KMS-11 (cell line): ENCODE results near the gene ILDR2.
A peak's percentile ranks its signal among the peaks of the same experiment; 100 is the strongest.

Experiments
- H2AFZ ChIP-seq: fragments of 200-600 bp; sonication (generic); 2 replicates; pipeline ENCODE4 v1.6.1; 2016; ENCODE audit warnings: antibody characterized with exemption, mixed run types, low read depth
- H3K27ac ChIP-seq: fragments of 200-600 bp; sonication (generic); 2 replicates; pipeline ENCODE4 v1.6.1; 2016; ENCODE audit warnings: mild to moderate bottlenecking, mixed run types
- H3K27me3 ChIP-seq: fragments of 200-600 bp; sonication (generic); 2 replicates; pipeline ENCODE4 v1.6.1; 2017; ENCODE audit warnings: mild to moderate bottlenecking, low read depth, mixed run types, moderate library complexity; ENCODE audit not compliant: insufficient read depth
- H3K36me3 ChIP-seq: fragments of 200-600 bp; sonication (generic); 2 replicates; pipeline ENCODE4 v1.6.1; 2017; ENCODE audit warnings: mild to moderate bottlenecking, mixed run types; ENCODE audit not compliant: insufficient read depth
- H3K4me1 ChIP-seq: fragments of 200-600 bp; sonication (generic); 2 replicates; pipeline ENCODE4 v1.6.1; 2016; ENCODE audit warnings: mild to moderate bottlenecking, low read depth, mixed run types; ENCODE audit not compliant: poor library complexity, severe bottlenecking
- H3K4me2 ChIP-seq: fragments of 200-600 bp; sonication (generic); 2 replicates; pipeline ENCODE4 v1.7.0; 2016; ENCODE audit warnings: mild to moderate bottlenecking, mixed run types
- H3K4me3 ChIP-seq: fragments of 200-600 bp; sonication (generic); IDR thresholded peaks from 2 replicates; pipeline ENCODE4 v1.6.1; 2017; ENCODE audit warnings: low read depth, low read length, mixed read lengths; ENCODE audit not compliant: insufficient read depth
- H3K79me2 ChIP-seq: fragments of 200-600 bp; sonication (generic); 2 replicates; pipeline ENCODE4 v1.6.1; 2016; ENCODE audit warnings: low read depth, mixed run types; ENCODE audit not compliant: insufficient read depth
- H3K9ac ChIP-seq: fragments of 200-600 bp; sonication (generic); 2 replicates; pipeline ENCODE4 v1.6.1; 2016; ENCODE audit warnings: mild to moderate bottlenecking, mixed run types
- H4K20me1 ChIP-seq: fragments of 200-600 bp; sonication (generic); 2 replicates; pipeline ENCODE4 v1.6.1; 2016; ENCODE audit warnings: mild to moderate bottlenecking, mixed run types; ENCODE audit not compliant: insufficient read depth
- TF ChIP-seq, protein P1 (sequence below): fragments of 200-600 bp; sonication (generic); conservative IDR thresholded peaks from 2 replicates; pipeline ENCODE4 v1.6.1; 2017; ENCODE audit warnings: low read depth, mild to moderate bottlenecking, antibody characterized with exemption, low read length, moderate library complexity, mixed read lengths

ILDR2 gene

DNA sequence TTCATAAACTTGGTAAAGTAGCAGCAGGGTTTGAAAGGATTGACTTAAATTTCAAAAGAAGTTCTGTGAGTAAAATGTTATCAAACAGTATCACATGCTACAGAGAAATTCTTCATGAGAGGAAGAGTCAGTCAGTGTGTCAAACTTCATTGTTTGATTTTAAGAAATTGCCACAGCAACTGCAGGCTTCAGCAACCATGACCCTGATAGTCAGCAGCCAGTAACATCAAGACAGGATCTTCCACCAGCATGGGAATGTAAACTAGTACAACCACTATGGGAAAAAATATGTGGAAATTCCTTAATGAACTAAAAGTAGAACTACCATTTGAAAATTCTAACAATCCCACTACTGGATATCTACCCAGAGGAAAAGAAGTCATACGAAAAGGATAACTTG is 25.2 kb upstream of the ILDR2 start:
- H3K4me2 ChIP-seq: peak overlapping the region; percentile 41; the same call in 1 of the 2 replicates
- no peaks in the 10 kb centered on the region for H3K79me2 ChIP-seq

DNA sequence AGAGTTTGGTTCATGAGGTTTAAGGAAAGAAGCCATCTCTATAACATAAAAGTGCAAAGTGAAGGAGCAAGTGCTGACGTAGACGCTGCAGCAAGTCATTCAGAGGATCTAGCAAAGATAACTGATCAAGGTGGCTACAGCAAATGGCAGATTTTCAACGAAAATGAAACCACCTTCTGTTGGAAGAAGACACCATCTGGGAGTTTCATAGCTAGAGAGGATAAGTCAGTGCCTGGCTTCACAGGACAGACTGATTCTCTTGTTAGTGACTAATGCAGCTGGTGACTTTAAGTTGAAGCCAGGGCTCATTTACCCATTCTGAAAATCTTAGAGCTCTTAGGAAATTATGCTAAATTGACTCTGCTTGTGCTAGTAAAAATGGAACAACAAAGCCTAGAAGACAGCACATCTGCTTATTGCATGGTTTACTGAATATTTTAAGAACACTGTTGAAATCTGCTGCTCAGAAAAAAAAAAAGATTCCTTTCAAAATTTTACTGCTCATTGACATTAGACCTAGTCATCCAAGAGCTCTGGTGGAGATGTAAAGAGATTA is 24.2 kb upstream of the ILDR2 start:
- Histone ChIP-seq H3K9ac (0 out of 2 replicates have a peak overlapping the region, but pooled peaks have one; percentile 0), H3K79me2 (no peaks in the 10 kb centered on the region), H2AFZ (peak overlapping the region; percentile 6; the same call in 1 of the 2 replicates), H4K20me1 (no peaks in the 10 kb centered on the region), H3K27me3 (no peaks in the 10 kb centered on the region), H3K4me1 (peaks cover 35% of the 10 kb centered on the region), H3K27ac (peak overlapping the region; percentile 56), H3K4me3 (peak overlapping the region; percentile 71), H3K36me3 (no peaks in the 10 kb centered on the region), H3K4me2 (peak overlapping the region; percentile 41)
- TF ChIP-seq, protein P1, sequence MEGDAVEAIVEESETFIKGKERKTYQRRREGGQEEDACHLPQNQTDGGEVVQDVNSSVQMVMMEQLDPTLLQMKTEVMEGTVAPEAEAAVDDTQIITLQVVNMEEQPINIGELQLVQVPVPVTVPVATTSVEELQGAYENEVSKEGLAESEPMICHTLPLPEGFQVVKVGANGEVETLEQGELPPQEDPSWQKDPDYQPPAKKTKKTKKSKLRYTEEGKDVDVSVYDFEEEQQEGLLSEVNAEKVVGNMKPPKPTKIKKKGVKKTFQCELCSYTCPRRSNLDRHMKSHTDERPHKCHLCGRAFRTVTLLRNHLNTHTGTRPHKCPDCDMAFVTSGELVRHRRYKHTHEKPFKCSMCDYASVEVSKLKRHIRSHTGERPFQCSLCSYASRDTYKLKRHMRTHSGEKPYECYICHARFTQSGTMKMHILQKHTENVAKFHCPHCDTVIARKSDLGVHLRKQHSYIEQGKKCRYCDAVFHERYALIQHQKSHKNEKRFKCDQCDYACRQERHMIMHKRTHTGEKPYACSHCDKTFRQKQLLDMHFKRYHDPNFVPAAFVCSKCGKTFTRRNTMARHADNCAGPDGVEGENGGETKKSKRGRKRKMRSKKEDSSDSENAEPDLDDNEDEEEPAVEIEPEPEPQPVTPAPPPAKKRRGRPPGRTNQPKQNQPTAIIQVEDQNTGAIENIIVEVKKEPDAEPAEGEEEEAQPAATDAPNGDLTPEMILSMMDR: no peak

More for the DNA sequence above, 25.2 kb upstream of the ILDR2 start:
- peaks cover 35% of the 10 kb centered on the region for H3K4me1 ChIP-seq
- H3K27ac ChIP-seq: peak overlapping the region; percentile 56
- no peak overlapping the region for H3K4me3 ChIP-seq
- no peaks in the 10 kb centered on the region for H4K20me1 ChIP-seq
- no peaks in the 10 kb centered on the region for H3K27me3 ChIP-seq
- no peak overlapping the region for H3K9ac ChIP-seq
- H3K36me3 ChIP-seq: no peaks in the 10 kb centered on the region
- TF ChIP-seq, protein P1: no peak
- 0 out of 2 replicates have a peak overlapping the region, but pooled peaks have one; percentile 0 for H2AFZ ChIP-seq

DNA sequence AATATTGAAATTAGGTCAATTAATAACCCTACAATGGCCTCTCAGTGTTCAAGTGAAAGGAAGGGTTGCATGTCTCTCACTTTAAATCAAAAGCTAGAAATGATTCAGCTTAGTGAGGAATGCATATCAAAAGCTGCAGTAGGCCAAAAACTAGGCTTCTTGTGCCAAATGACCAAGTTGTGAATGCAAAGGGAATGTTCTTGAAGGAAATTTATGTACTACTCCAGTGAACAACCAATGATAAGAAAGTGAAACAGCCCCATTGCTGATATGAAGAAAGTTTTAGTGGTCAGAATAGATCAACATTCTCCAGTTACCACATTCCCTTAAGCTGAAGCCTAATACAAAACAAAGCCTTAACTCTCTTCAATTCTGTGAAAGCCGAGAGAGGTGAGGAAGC is 23.7 kb upstream of the ILDR2 start:
- Histone ChIP-seq H3K79me2 (no peaks in the 10 kb centered on the region), H3K4me3 (peak overlapping the region; percentile 71), H3K27me3 (no peaks in the 10 kb centered on the region), H4K20me1 (no peaks in the 10 kb centered on the region), H3K4me2 (peak overlapping the region; percentile 41), H3K27ac (peak overlapping the region; percentile 56), H3K36me3 (no peaks in the 10 kb centered on the region), H3K9ac (0 out of 2 replicates have a peak overlapping the region, but pooled peaks have one; percentile 0), H3K4me1 (peaks cover 35% of the 10 kb centered on the region), H2AFZ (peak overlapping the region; percentile 6; the same call in 1 of the 2 replicates)
- TF ChIP-seq, protein P1: no peak

DNA sequence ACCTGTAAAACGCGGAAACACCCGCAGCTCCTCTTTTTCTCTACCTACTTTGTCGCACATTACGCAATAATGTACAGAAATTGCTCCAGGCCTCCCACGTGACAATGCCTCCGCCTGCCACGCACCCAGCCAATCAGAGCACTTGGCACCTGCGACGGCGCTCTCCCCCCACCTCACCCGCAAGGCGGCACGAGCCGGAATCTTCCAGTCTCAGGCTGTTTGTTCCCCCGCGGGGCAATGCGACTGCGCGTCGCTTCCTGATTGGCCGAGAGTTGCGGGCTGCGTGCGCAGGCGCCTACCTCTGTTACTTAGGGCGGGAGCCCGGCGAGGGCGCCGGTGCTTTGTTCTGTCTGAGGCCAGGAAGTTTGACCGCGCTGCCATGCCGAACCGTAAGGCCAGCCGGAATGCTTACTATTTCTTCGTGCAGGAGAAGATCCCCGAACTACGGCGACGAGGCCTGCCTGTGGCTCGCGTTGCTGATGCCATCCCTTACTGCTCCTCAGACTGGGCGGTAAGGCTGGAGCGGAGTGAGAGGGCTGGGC is 13.7 kb upstream of the ILDR2 start, which contains the start of gene MAEL:
MAEL (plus strand) TSS at position 307 of the 542 bp plus-strand sequence; CDS start at position 380, 73 bp downstream.
- Histone ChIP-seq H3K4me2 (no peak within 1 kb of the TSS), H2AFZ (no peak within 1 kb of the TSS), H3K9ac (no peak within 1 kb of the TSS), H4K20me1 (no peaks in the 10 kb centered on the region), H3K27me3 (no peaks in the 10 kb centered on the region), H3K27ac (no peak within 1 kb of the TSS), H3K4me3 (no peak within 1 kb of the TSS), H3K36me3 (no peaks in the 10 kb centered on the region), H3K79me2 (no peaks in the 10 kb centered on the region), H3K4me1 (no peaks in the 10 kb centered on the region)
- TF ChIP-seq, protein P1: no peak
